DND-41 (cell line): ENCODE data around the gene MORN1.
"Not testable (repeated sequence)": the region's sequence is repeated elsewhere in the genome, so short reads cannot be mapped to it uniquely, and the experiment has no call there.

ENCODE experiments used
- ATAC-seq: fragments of 200-7000 bp; cut with Tn5 transposase; 3 replicates; pipeline ENCODE4 v1.9.1; 2021; ENCODE audit warnings: low read depth; ENCODE audit not compliant: insufficient read depth
- DNase-seq: peaks from one replicate; pipeline ENCODE4 v3.0.0-alpha.2; 2020
- H2AFZ ChIP-seq: 2 replicates; pipeline ENCODE4 v1.6.0; 2012; ENCODE audit warnings: low read depth, low read length
- H3K27ac ChIP-seq: 2 replicates; pipeline ENCODE4 v1.5.1; 2012; ENCODE audit warnings: low read length, inconsistent platforms
- H3K27me3 ChIP-seq: fragments of 200-600 bp; sonication (generic); 2 replicates; pipeline ENCODE4 v1.6.0; 2012; ENCODE audit warnings: low read length, mild to moderate bottlenecking, inconsistent platforms; ENCODE audit not compliant: insufficient read depth, poor library complexity
- H3K36me3 ChIP-seq: 2 replicates; pipeline ENCODE4 v1.5.1; 2012; ENCODE audit warnings: low read length, inconsistent platforms; ENCODE audit not compliant: insufficient read depth
- H3K4me1 ChIP-seq: 2 replicates; pipeline ENCODE4 v1.5.1; 2012; ENCODE audit warnings: mild to moderate bottlenecking, low read length; ENCODE audit not compliant: insufficient read depth
- H3K4me2 ChIP-seq: 2 replicates; pipeline ENCODE4 v1.6.0; 2012; ENCODE audit warnings: mild to moderate bottlenecking, moderate library complexity, low read length, inconsistent platforms; ENCODE audit not compliant: insufficient read depth
- H3K4me3 ChIP-seq, 2 experiments: fragments of 200-600 bp in 1 of 2; shearing (Covaris generic) in 1 of 2; 2 replicates each; pipeline ENCODE4 v1.5.1; 2012 to 2016; ENCODE audit warnings: inconsistent platforms in 2 of 2, low read length in 2 of 2, mild to moderate bottlenecking in 2 of 2, low read depth in 1 of 2, moderate library complexity in 1 of 2
- H3K79me2 ChIP-seq: 2 replicates; pipeline ENCODE4 v1.6.0; 2012; ENCODE audit warnings: low read length, inconsistent platforms; ENCODE audit not compliant: insufficient read depth
- H3K9ac ChIP-seq: 2 replicates; pipeline ENCODE4 v1.6.0; 2012; ENCODE audit warnings: low read depth, mild to moderate bottlenecking, inconsistent platforms, low read length, moderate library complexity
- H3K9me3 ChIP-seq: 2 replicates; pipeline ENCODE4 v1.5.1; 2012; ENCODE audit warnings: low read length, moderate library complexity, mild to moderate bottlenecking, inconsistent platforms; ENCODE audit not compliant: insufficient read depth, severe bottlenecking
- H4K20me1 ChIP-seq: 2 replicates; pipeline ENCODE4 v1.6.0; 2012; ENCODE audit warnings: low read length; ENCODE audit not compliant: insufficient read depth
- EZH2 ChIP-seq: IDR thresholded peaks from 3 replicates; pipeline ENCODE4 v1.6.1; 2012; ENCODE audit warnings: borderline replicate concordance, low read depth, mild to moderate bottlenecking, moderate library complexity, low read length, inconsistent platforms; ENCODE audit not compliant: severe bottlenecking
- TF ChIP-seq, protein P1 (sequence below): IDR thresholded peaks from 2 replicates; pipeline ENCODE4 v1.5.1; 2012; ENCODE audit warnings: borderline replicate concordance, low read length, moderate library complexity, mild to moderate bottlenecking; ENCODE audit not compliant: poor library complexity, severe bottlenecking; ENCODE audit errors: extremely low read depth

MORN1 gene

GRCh38 chr1:2334366-2334765, 57.0 kb downstream of the MORN1 start:
- H2AFZ ChIP-seq = no peak overlapping the region
- H3K27me3 ChIP-seq = no peaks in the 10 kb centered on the region
- H3K79me2 ChIP-seq = no peaks in the 10 kb centered on the region

GRCh38 chr1:2331580-2331979, 59.8 kb downstream of the MORN1 start:
- not testable (repeated sequence) for H3K9me3 ChIP-seq, H2AFZ ChIP-seq, H3K9ac ChIP-seq, H3K36me3 ChIP-seq, H3K4me1 ChIP-seq, DNase-seq, H3K27me3 ChIP-seq, H3K4me2 ChIP-seq, H3K27ac ChIP-seq, H4K20me1 ChIP-seq, H3K79me2 ChIP-seq, H3K4me3 ChIP-seq, ATAC-seq

More at GRCh38 chr1:2334366-2334765, 57.0 kb downstream of the MORN1 start:
- H3K9me3 ChIP-seq = no peaks in the 10 kb centered on the region
- TF ChIP-seq, protein P1, sequence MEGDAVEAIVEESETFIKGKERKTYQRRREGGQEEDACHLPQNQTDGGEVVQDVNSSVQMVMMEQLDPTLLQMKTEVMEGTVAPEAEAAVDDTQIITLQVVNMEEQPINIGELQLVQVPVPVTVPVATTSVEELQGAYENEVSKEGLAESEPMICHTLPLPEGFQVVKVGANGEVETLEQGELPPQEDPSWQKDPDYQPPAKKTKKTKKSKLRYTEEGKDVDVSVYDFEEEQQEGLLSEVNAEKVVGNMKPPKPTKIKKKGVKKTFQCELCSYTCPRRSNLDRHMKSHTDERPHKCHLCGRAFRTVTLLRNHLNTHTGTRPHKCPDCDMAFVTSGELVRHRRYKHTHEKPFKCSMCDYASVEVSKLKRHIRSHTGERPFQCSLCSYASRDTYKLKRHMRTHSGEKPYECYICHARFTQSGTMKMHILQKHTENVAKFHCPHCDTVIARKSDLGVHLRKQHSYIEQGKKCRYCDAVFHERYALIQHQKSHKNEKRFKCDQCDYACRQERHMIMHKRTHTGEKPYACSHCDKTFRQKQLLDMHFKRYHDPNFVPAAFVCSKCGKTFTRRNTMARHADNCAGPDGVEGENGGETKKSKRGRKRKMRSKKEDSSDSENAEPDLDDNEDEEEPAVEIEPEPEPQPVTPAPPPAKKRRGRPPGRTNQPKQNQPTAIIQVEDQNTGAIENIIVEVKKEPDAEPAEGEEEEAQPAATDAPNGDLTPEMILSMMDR = no peak
- no peak for TF ChIP-seq EZH2
- no peak overlapping the region for H3K4me2 ChIP-seq
- no peak overlapping the region for H3K4me3 ChIP-seq
- no peak for DNase-seq
- H4K20me1 ChIP-seq = no peaks in the 10 kb centered on the region
- H3K9ac ChIP-seq = no peak overlapping the region
- H3K27ac ChIP-seq = no peak overlapping the region
- no peaks in the 10 kb centered on the region for H3K4me1 ChIP-seq
- ATAC-seq = no peak
- no peaks in the 10 kb centered on the region for H3K36me3 ChIP-seq

- no peak for TF ChIP-seq EZH2
- TF ChIP-seq, protein P1 = no peak
- no peak for ATAC-seq
Observed at GRCh38 chr1:2331200-2331544, 60.2 kb downstream of the MORN1 start.

DNA sequence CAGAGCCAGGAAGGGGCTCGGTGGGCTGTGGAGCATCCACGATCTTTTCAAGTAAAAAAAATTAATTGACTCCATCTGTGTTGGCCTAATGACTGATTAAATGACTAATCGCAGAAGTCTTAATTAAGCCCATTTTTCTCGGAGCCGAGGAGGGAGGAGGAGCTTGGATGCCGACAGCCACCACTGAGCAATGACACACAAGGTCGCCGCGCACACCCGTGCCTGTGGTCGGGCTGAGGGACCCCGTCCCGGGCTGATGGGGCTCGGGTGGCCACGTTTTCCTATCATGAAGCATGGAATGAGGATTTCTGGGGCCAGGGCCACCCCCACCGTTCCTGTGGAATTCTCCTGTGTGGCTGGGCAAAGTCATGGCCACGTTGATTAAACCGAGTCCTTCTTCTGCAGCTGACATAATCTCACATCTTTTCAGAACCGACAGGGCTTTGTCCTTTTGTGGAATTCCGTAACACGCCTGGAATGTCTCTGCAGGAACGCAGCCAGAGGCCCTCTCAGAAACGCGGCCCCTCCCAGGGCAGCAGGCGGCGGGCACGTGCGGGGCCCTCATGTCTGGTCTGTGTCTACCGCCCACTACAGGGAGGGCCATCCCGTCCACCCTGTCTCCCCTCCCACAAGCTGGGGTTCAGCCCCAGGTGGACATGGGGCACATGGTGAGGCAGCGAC, 60.7 kb downstream of the MORN1 start:
- H3K27me3 ChIP-seq = no peaks in the 10 kb centered on the region
- no peaks in the 10 kb centered on the region for H3K4me1 ChIP-seq
- no peak overlapping the region for H3K4me3 ChIP-seq
- no peak overlapping the region for H3K4me2 ChIP-seq
- no peaks in the 10 kb centered on the region for H4K20me1 ChIP-seq
- H3K9me3 ChIP-seq = no peaks in the 10 kb centered on the region
- H3K9ac ChIP-seq = no peak overlapping the region
- no peaks in the 10 kb centered on the region for H3K36me3 ChIP-seq
- no peak overlapping the region for H3K27ac ChIP-seq
- DNase-seq (no peak), ATAC-seq (no peak)
- no peak overlapping the region for H2AFZ ChIP-seq
- TF ChIP-seq EZH2 = no peak
- TF ChIP-seq, protein P1 = no peak
- no peaks in the 10 kb centered on the region for H3K79me2 ChIP-seq

More at GRCh38 chr1:2331200-2331544, 60.2 kb downstream of the MORN1 start:
- H3K4me1 ChIP-seq = no peaks in the 10 kb centered on the region
- no peak overlapping the region for H2AFZ ChIP-seq
- no peaks in the 10 kb centered on the region for H3K27me3 ChIP-seq
- H3K27ac ChIP-seq = no peak overlapping the region
- no peaks in the 10 kb centered on the region for H3K9me3 ChIP-seq
- H3K4me2 ChIP-seq = no peak overlapping the region
- H3K9ac ChIP-seq = no peak overlapping the region
- no peaks in the 10 kb centered on the region for H4K20me1 ChIP-seq
- no peak overlapping the region for H3K4me3 ChIP-seq
- no peaks in the 10 kb centered on the region for H3K36me3 ChIP-seq
- no peak for DNase-seq
- H3K79me2 ChIP-seq = no peaks in the 10 kb centered on the region
